NCI-H2107 (cell line): ENCODE results near the gene MFN1.
"Not testable (repeated sequence)": the region's sequence is repeated elsewhere in the genome, so short reads cannot be mapped to it uniquely, and the experiment has no call there.

Source experiments
- DNase-seq: peaks from one replicate; lab custom pipeline; 2025; lab: John Stamatoyannopoulos, UW

Gene MFN1

GRCh38 chr3:179347345-179348194 is at the start of gene MFN1:
Gene MFN1, plus strand, starts transcription at chr3:179347709. Its CDS starts 1,143 bp downstream, at chr3:179348852.
- DNase-seq = peak; percentile 98

DNA sequence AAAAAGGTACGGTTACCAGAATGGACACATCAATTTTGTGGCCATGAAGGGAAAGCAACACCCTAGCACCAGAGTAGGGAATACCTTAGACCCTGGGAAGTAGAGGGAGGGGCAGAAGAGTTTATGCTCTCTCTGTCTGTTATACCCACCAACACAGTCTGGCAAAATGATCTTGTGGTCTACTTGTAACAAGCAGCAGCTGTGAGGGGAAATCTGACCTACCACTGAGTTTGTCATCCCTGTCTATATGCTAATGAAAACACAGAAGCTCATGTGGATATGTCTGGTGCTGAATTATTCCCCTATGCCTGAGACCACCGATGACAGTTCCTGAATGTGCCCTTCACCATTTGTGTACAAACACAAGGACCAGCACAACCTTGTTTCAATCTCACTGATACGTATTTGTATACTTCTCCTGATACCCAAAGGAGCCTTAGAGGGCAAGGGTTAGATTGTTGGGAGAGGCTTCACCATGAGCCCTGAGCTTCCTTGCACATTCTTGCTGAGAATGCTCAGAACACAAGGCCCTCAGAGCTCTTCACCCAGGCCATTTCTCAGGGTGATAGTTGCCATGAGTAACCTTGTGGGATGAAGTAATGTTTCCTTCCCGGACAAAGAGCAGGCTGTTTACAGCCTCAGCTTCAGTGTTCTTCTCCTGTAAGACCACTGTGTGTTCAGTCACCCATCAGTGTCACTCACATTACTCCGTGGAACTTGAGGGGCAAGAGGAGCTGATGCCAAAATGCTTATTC is 49.4 kb upstream of the MFN1 start:
- DNase-seq = no peak

DNA sequence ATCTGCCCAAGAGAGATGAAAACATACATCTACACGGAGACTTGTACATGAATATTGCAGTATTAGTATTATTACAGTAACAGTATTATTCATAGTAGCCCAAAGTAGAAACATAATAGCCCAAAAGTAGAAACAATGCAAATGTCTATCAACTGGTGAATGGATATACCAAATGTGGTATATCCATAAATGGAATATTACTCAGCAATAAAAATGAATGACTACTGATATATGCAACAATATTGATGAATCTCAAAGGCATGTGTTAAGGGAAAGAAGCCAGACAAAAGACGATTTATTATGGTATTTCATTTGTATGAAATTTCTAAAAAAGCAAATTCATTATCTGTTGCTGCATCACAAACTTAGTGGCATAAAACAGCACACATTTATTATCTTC is 48.2 kb upstream of the MFN1 start:
- DNase-seq = no peak

GRCh38 chr3:179299999-179300613 is 47.4 kb upstream of the MFN1 start:
- no peak for DNase-seq

DNA sequence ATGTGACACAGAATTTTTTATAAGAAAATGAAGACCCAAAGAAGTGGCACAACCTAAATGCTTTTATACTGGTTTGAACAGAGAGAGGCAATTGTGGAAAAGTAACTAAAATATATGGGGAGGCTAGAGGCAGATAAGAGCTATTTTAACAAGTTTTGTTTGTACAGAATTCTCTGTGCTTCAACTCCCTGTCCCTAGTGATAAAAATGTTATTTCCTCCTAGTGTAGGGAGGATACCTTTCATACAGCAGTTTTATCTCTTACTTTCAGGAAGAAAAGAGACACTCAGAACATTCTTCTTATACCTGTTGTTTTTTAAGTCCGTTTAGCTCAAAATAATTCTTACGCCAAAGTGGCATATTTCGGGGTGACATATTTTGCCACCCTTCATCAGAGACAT is 45.9 kb upstream of the MFN1 start:
- no peak for DNase-seq

GRCh38 chr3:179302111-179302510 is 45.4 kb upstream of the MFN1 start:
- DNase-seq = no peak

GRCh38 chr3:179304605-179305004 is 42.9 kb upstream of the MFN1 start:
- no peak for DNase-seq

DNA sequence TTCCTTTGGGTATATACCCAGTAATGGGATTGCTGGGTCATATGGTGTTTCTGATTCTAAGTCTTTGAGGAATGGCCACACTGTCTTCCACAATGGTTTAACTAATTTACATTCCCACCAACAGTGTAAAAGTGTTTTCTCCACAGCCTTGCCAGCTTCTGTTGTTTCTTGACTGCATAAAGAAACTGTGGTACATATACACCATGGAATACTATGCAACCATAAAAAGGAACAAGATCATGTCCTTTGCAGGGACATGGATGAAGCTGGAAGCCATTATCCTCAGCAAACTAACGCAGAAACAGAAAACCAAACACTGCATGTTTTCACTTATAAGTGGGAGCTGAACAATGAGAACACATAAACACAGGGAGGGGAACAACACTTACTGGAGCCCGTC is 40.1 kb upstream of the MFN1 start:
- DNase-seq = not testable (repeated sequence)

- DNase-seq = no peak
These were observed 39.5 kb upstream of the MFN1 start for GRCh38 chr3:179308001-179308400.

DNA sequence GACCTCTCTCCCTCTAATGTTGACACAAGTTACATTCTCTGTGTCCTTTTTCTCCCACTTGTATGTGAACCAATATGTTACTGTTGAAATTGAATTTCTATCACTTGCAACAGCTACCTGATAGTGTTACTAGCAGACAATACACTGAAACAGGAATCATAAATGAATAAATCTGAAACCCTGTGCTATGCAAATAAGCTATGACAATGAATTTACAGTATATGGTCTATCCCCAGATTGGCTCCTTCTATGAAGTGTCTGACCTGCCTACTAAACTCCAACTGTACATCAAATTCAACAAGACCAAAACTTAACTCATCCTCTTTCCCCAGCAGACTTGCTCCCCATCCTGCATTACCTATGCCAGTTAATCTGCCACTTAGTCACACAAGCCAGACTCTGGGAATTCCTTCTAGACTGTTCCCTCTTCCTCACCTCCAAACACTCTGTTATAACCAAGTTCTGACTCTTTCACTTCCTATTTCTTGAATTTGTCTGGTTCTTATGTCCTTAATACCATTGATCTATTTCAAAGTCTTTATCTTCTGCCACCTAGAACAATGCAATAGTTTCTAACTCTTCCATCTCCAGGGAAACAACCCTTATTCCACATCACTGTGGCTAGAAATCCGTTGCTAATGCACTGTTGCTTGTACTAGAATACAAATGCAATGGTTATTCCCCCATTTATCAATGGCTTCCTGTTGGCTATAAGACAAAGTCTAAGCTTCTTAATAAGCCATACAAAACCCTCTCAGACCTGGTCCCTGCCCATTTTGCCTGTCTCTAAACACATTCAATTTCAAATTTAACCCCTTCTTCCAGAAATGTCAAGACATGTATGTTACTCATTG is 38.1 kb upstream of the MFN1 start:
- DNase-seq = no peak

DNA sequence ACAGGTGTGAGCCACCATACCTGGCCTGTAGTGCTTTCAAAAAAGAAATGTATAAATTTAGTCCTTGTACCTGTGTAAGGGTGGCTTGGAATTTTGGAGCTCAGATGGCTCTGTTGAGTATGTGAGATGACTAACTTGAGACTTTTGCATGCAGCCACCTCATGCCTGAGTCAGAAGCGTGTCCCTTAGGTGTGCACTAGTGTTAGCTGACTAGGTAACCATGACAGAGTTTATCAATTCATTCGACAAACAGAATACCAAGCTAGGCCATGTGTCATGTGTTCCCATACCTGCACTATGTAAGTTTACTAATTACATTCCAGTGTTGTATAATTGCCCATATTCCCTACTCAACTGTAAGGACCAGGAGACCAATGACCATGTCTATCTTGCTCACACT is 28.6 kb upstream of the MFN1 start:
- DNase-seq = no peak

- no peak for DNase-seq
These were observed 25.7 kb upstream of the MFN1 start for GRCh38 chr3:179321668-179322285.

DNA sequence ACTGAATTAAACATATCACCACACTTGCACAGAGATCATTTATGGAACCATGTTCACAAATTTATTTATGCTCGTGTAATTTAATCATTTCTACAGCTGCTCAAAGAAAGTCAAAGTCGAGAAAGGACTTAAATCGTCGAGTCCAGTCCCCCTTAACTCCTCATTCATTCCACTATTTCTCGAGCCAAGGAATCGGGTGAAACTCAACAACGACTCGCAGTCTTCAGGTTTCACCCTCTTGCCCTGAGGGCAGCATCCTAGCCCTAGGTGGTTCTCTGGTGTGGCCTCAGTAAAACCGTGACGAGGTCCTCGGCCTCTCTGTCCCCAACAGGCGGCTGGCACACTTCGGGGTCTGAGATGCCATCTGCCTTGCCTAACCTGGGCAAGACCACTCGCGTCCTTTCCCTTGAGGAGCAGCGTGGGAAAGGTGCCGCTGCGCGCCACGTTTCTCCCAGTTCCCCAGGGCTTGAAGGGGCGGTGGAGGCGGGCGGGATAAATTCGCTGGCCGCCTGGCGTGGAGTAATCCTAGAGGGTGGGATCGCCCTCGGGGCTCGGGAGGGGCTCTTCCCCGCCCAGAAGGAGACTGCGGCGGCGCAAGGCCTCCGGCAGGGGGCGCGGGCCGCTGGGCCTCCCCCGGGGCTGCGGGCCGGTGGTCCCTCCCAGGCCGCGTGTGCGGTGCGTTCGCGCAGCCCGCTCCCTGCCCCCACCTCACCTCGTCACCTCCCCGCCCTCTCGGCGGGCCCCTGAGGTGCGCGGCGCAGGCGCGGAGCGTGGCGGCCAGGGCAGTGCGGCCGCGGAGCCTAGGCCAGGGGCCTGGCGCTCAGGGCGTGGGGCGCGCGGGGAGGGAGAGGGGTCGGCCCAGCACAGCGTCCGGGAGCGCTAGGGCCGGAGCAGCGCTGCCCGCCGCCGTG is 25.0 kb upstream of the MFN1 start, which contains the start of gene ZNF639:
Gene ZNF639 (plus strand): TSS at position 746 of the 911 bp plus-strand sequence. CDS start 5,263 bp downstream, outside the sequence.
- peak; percentile 84 for DNase-seq

DNA sequence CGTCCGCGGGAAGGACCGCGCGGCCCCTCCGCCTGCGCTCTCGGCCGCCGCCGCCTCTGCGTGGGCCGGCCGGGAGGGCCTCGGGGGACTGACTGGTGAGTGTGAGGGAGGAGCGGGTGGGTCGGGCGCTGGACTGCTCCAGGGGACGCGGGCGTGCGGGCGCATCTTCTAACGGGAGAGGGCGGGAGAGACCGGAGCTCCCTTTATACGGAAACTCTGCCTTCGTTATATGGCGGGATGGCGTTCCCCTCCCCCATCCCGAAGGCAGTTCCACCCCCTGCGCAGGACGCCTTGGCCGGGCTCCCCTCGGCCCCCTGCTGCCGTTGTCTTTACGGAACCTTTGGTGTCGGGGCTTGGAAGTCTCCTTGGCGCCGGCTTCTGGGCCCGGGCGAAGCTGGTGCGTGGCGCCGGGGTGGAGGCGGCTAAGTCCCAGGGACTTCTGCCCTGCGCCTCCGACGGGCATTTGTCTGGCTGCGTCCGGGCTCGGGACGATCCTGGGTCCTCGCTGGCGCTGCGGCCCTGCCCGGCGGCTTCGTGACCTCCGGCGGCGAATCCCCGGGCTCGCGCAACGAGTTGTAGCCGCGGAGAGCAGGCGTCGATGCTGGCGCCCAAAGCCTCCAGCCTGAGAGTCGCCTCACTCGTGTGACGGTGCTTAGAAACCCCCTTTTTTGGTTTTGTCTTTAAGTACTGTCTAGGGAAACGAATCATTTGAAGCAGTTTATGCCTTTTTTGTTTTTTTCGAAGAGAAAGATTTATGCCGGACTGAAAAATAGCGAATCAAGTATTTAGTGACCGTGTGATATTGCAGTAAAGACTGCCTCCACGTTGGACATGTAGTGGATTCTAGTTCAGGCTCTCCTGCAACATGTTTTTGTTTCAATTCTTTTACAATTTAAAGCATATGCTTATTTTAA is 24.1 kb upstream of the MFN1 start:
- DNase-seq = peak; percentile 84

GRCh38 chr3:179324270-179324754 is 23.2 kb upstream of the MFN1 start:
- no peak for DNase-seq

- DNase-seq = no peak
These were observed 17.1 kb upstream of the MFN1 start for GRCh38 chr3:179330438-179330837.

DNA sequence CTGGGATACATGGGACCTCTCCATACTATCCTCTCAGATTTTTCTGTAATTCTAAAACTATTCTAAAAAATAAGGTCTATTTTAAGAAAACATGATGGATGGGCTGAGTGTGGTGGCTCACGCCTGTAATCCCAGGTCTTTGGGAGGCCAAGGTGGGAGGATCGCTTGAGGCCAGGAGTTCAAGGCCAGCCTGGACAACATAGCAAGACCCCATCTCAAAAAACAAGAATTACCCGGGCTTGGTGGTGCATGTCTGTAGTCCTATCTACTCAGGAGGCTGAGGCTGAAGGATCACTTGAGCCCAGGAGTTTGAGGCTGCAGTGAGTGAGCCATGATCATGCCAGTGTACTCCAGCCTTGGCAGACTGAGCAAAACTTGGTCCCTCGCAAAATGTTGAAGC is 15.3 kb upstream of the MFN1 start:
- no peak for DNase-seq

GRCh38 chr3:179333084-179333483 is 14.4 kb upstream of the MFN1 start:
- no peak for DNase-seq

GRCh38 chr3:179336345-179336929 is 11.1 kb upstream of the MFN1 start:
- DNase-seq = no peak
